Keratinocyte (primary cell): ENCODE data around the gene AP5Z1. TPM values are rescaled to one million over a fixed set of nuclear protein-coding genes. Genes with fewer than 3 reads are reported as not detected.

ENCODE experiments used
- DNase-seq: peaks from one replicate; pipeline ENCODE4 v3.0.0-alpha.2; 2011; ENCODE audit warnings: low read depth, missing footprints, low spot score
- FAIRE-seq: peaks from 2 replicates; lab custom pipeline; 2011; peaks lifted over from hg19 to GRCh38; lab: Jason Lieb, UNC
- H2AFZ ChIP-seq: 2 replicates; pipeline ENCODE4 v1.6.0; 2012; ENCODE audit warnings: low read length, control low read depth, inconsistent platforms; ENCODE audit not compliant: control insufficient read depth
- H3K27ac ChIP-seq: 2 replicates; pipeline ENCODE4 v1.5.1; 2011; ENCODE audit warnings: low read length; ENCODE audit not compliant: control insufficient read depth, insufficient read depth
- H3K27me3 ChIP-seq: 3 replicates; pipeline ENCODE4 v1.6.0; 2011; ENCODE audit warnings: low read length; ENCODE audit not compliant: control insufficient read depth, insufficient read depth; ENCODE audit errors: extremely low read depth
- H3K36me3 ChIP-seq, 2 experiments: 2 replicates in 1 of 2; 3 replicates in 1 of 2; pipeline ENCODE4 v1.5.1; 2011; ENCODE audit warnings: low read length in 2 of 2, mild to moderate bottlenecking in 1 of 2; ENCODE audit not compliant: control insufficient read depth in 2 of 2, insufficient read depth in 2 of 2; ENCODE audit errors: extremely low read depth in 1 of 2
- H3K4me1 ChIP-seq: 3 replicates; pipeline ENCODE4 v1.5.1; 2011; ENCODE audit warnings: low read length; ENCODE audit not compliant: control insufficient read depth, insufficient read depth; ENCODE audit errors: extremely low read depth
- H3K4me2 ChIP-seq: 3 replicates; pipeline ENCODE4 v1.6.0; 2011; ENCODE audit warnings: low read depth, low read length; ENCODE audit not compliant: control insufficient read depth, insufficient read depth; ENCODE audit errors: extremely low read depth
- H3K4me3 ChIP-seq, 3 experiments: fragments of 200-600 bp in 1 of 3; sonication (generic) in 1 of 3; 2 replicates in 2 of 3; 3 replicates in 1 of 3; pipeline ENCODE4 v1.5.1; 2011 to 2016; ENCODE audit warnings: low read length in 3 of 3, mild to moderate bottlenecking in 3 of 3, control low read depth in 2 of 3, inconsistent platforms in 1 of 3, low read depth in 1 of 3, mixed read lengths in 1 of 3, mixed run types in 1 of 3, moderate library complexity in 1 of 3; ENCODE audit not compliant: control insufficient read depth in 2 of 3, insufficient read depth in 2 of 3; ENCODE audit errors: extremely low read depth in 1 of 3
- H3K79me2 ChIP-seq: 2 replicates; pipeline ENCODE4 v1.6.0; 2012; ENCODE audit warnings: low read length; ENCODE audit not compliant: control insufficient read depth, insufficient read depth
- H3K9ac ChIP-seq: 3 replicates; pipeline ENCODE4 v1.6.0; 2011; ENCODE audit warnings: low read length; ENCODE audit not compliant: control insufficient read depth, insufficient read depth; ENCODE audit errors: extremely low read depth
- H3K9me1 ChIP-seq: 3 replicates; pipeline ENCODE4 v1.6.0; 2011; ENCODE audit warnings: low read length; ENCODE audit not compliant: control insufficient read depth, insufficient read depth; ENCODE audit errors: extremely low read depth
- H3K9me3 ChIP-seq: 2 replicates; pipeline ENCODE4 v1.5.1; 2012; ENCODE audit warnings: low read depth, low read length; ENCODE audit not compliant: control insufficient read depth
- H4K20me1 ChIP-seq: 3 replicates; pipeline ENCODE4 v1.6.0; 2011; ENCODE audit warnings: low read length; ENCODE audit not compliant: control insufficient read depth, insufficient read depth; ENCODE audit errors: extremely low read depth
- EZH2 ChIP-seq: IDR thresholded peaks from one replicate; pipeline ENCODE4 v1.6.1; 2012; ENCODE audit warnings: inconsistent platforms, mild to moderate bottlenecking, low read length, moderate library complexity
- dilution Hi-C: fragments of 300-500 bp; cut with MboI; formaldehyde crosslinking; loops from one replicate; pipeline ENCODE4 v1.7.0; 2020; ENCODE audit warnings: low sequenced_read_pairs; ENCODE audit not compliant: extremely low pct_ligation_motif_present
- polyA plus RNA-seq, 5 experiments: library from polyadenylated mRNA; depleted of rRNA in 3 of 5; stranded (reverse) in 3 of 5; stranded (forward) in 1 of 5; unstranded in 1 of 5; fragments of >200 nt; gene quantifications; 1 replicate in 1 of 5; 2 replicates in 3 of 5; 3 replicates in 1 of 5; pipeline versions ENCODE4 v1.2.1 to v1.2.3, GENCODE V29; 2011 to 2012; ENCODE audit warnings: missing spikeins in 2 of 5, low read depth in 1 of 5, low replicate concordance in 1 of 5
- TF ChIP-seq, protein P1 (sequence below), 3 experiments: IDR thresholded peaks in 1 of 3; conservative IDR thresholded peaks in 1 of 3; optimal IDR thresholded peaks in 1 of 3; 2 replicates in 2 of 3; 3 replicates in 1 of 3; pipeline versions ENCODE3 to v1.5.1; 2011; ENCODE audit warnings: low read length in 3 of 3, mild to moderate bottlenecking in 3 of 3, moderate library complexity in 2 of 3, control low read depth in 1 of 3, inconsistent platforms in 1 of 3; ENCODE audit not compliant: insufficient read depth in 2 of 3; ENCODE audit errors: extremely low read depth in 1 of 3

Gene AP5Z1
- polyA plus RNA-seq, 1 donor (not counting 4 experiments of a cell fraction or from before 2014, with no cell fraction given): 12.6 TPM

GRCh38 chr7:4783762-4784351 lies 8.4 kb downstream of the AP5Z1 start:
- Histone ChIP-seq H3K27ac (no peak overlapping the region), H3K79me2 (peaks cover 5% of the 10 kb centered on the region), H3K9ac (no peak overlapping the region), H2AFZ (no peak overlapping the region), H3K9me1 (no peaks in the 10 kb centered on the region), H3K9me3 (no peaks in the 10 kb centered on the region), H4K20me1 (no peaks in the 10 kb centered on the region), H3K36me3 (peaks cover 24 to 44% of the 10 kb centered on the region in 2 experiments), H3K4me3 (no peak overlapping the region), H3K4me1 (no peaks in the 10 kb centered on the region), H3K4me2 (no peak overlapping the region), H3K27me3 (no peaks in the 10 kb centered on the region)
- TF ChIP-seq EZH2: no peak
- TF ChIP-seq, protein P1, sequence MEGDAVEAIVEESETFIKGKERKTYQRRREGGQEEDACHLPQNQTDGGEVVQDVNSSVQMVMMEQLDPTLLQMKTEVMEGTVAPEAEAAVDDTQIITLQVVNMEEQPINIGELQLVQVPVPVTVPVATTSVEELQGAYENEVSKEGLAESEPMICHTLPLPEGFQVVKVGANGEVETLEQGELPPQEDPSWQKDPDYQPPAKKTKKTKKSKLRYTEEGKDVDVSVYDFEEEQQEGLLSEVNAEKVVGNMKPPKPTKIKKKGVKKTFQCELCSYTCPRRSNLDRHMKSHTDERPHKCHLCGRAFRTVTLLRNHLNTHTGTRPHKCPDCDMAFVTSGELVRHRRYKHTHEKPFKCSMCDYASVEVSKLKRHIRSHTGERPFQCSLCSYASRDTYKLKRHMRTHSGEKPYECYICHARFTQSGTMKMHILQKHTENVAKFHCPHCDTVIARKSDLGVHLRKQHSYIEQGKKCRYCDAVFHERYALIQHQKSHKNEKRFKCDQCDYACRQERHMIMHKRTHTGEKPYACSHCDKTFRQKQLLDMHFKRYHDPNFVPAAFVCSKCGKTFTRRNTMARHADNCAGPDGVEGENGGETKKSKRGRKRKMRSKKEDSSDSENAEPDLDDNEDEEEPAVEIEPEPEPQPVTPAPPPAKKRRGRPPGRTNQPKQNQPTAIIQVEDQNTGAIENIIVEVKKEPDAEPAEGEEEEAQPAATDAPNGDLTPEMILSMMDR (optimal IDR thresholded peaks at IDR 0.05 in 1 of 3, IDR thresholded peaks at IDR 0.05 in 1 of 3, conservative IDR thresholded peaks at IDR 0.05 in 1 of 3; ENCODE audit: extremely low read depth in 1 of 3, insufficient read depth in 2 of 3, low read length in 3 of 3): no peak
- FAIRE-seq (no peak), DNase-seq (no peak)
- dilution Hi-C loops: no loop called here

DNA sequence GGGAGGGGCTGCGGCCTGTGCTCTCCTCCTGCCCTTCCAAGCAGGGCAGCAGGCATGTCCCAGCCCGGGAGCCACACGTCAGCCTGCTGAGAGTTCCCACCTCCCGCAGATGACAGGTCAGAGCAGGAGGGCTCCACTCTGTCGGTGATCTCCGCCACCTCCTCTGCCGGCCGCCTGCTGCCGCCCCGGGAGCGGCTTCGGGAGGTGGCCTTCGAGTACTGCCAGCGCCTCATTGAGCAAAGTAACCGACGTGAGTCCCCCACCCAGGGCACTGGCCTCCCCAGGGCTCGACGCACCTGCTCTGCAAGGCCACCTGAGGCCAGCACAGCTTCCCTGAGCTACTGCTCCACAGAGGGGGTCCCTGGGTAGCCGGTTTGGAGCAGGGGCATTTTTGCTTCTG lies 9.4 kb downstream of the AP5Z1 start:
- TF ChIP-seq, protein P1 (optimal IDR thresholded peaks at IDR 0.05 in 1 of 3, IDR thresholded peaks at IDR 0.05 in 1 of 3, conservative IDR thresholded peaks at IDR 0.05 in 1 of 3; ENCODE audit: extremely low read depth in 1 of 3, insufficient read depth in 2 of 3, low read length in 3 of 3): no peak
- no peak for TF ChIP-seq EZH2
- H3K4me2 ChIP-seq: no peak overlapping the region
- H2AFZ ChIP-seq: no peak overlapping the region
- DNase-seq (no peak), FAIRE-seq (no peak)
- no peaks in the 10 kb centered on the region for H3K4me1 ChIP-seq
- H3K9ac ChIP-seq: no peak overlapping the region
- peaks cover 4% of the 10 kb centered on the region for H3K79me2 ChIP-seq
- H3K36me3 ChIP-seq: peaks cover 24 to 50% of the 10 kb centered on the region in 2 experiments
- H4K20me1 ChIP-seq: no peaks in the 10 kb centered on the region
- dilution Hi-C loops: no loop called here
- H3K27me3 ChIP-seq: no peaks in the 10 kb centered on the region
- no peak overlapping the region for H3K27ac ChIP-seq
- H3K4me3 ChIP-seq: no peak overlapping the region
- H3K9me1 ChIP-seq: no peaks in the 10 kb centered on the region
- H3K9me3 ChIP-seq: no peaks in the 10 kb centered on the region
